ENCODE measurements around the gene DNAI1.

Gene DNAI1

GRCh38 chr9:34558919-34559623 lies 100.5 kb downstream of the DNAI1 start:
- no peak for DNase-seq (ENCODE audit: low read depth)

GRCh38 chr9:34559624-34560455 lies 101.2 kb downstream of the DNAI1 start:
- DNase-seq (ENCODE audit: low read depth), result no peak

- DNase-seq (ENCODE audit: low read depth), result no peak
These were observed 102.1 kb downstream of the DNAI1 start for GRCh38 chr9:34560599-34561214.

- DNase-seq (ENCODE audit: low read depth), result peak; percentile 37
These were observed 103.6 kb downstream of the DNAI1 start for GRCh38 chr9:34562135-34562745.

GRCh38 chr9:34563262-34563661 lies 104.7 kb downstream of the DNAI1 start:
- DNase-seq (ENCODE audit: low read depth), result no peak

- DNase-seq (ENCODE audit: low read depth), result no peak
These were observed 106.0 kb downstream of the DNAI1 start for GRCh38 chr9:34564617-34565016.

- DNase-seq (ENCODE audit: low read depth), result no peak
These were observed 107.3 kb downstream of the DNAI1 start for GRCh38 chr9:34565856-34566255.

GRCh38 chr9:34566322-34566721 lies 107.7 kb downstream of the DNAI1 start:
- no peak for DNase-seq (ENCODE audit: low read depth)

GRCh38 chr9:34566972-34567371 lies 108.4 kb downstream of the DNAI1 start:
- no peak for DNase-seq (ENCODE audit: low read depth)

GRCh38 chr9:34568133-34568532 lies 109.5 kb downstream of the DNAI1 start:
- DNase-seq (ENCODE audit: low read depth), result no peak

- DNase-seq (ENCODE audit: low read depth), result no peak
These were observed 110.2 kb downstream of the DNAI1 start for GRCh38 chr9:34568774-34569173.

GRCh38 chr9:34570376-34570775 lies 111.8 kb downstream of the DNAI1 start:
- DNase-seq (ENCODE audit: low read depth), result no peak
